ENCODE measurements around the gene RYK. TPM values are rescaled to one million over a fixed set of nuclear protein-coding genes. Genes with fewer than 3 reads are reported as not detected.
A peak's percentile ranks its signal among the peaks of the same experiment; 100 is the strongest.

The RYK gene
- total RNA-seq, 4 donors from 2014 or later: 29.3 to 75.5 (median 39.1) TPM

GRCh38 chr3:134134240-134134639 is 116.4 kb downstream of the RYK start:
- Histone ChIP-seq H3K27me3 (no peaks in the 10 kb centered on the region), H3K4me1 (no peaks in the 10 kb centered on the region), H3K27ac (no peak overlapping the region), H3K9me3 (peaks cover 0 to 5% (median 3%) of the 10 kb centered on the region in 3 donors), H3K36me3 (peaks cover 0 to under 1% (median 0%) of the 10 kb centered on the region in 3 donors), H3K4me3 (no peak overlapping the region)
- TF ChIP-seq POLR2A (IDR thresholded peaks at IDR 0.05) (no peak), CTCF (IDR thresholded peaks at IDR 0.05) (no peak)
- no peak for DNase-seq
- intact Hi-C loops (cut with DNase I): no loop called here
- no CpG with 5 or more reads among the region's 1 CpG for WGBS, 2 donors

GRCh38 chr3:134132961-134133360 is 117.7 kb downstream of the RYK start:
- intact Hi-C loops (cut with DNase I): no loop called here
- TF ChIP-seq POLR2A (IDR thresholded peaks at IDR 0.05) (no peak), CTCF (IDR thresholded peaks at IDR 0.05) (no peak)
- WGBS, 2 donors: 37 to 49% methylated on average over 3 of the region's 3 CpGs

GRCh38 chr3:134126153-134126552 is 124.5 kb downstream of the RYK start:
- DNase-seq: no peak
- Histone ChIP-seq H3K36me3 (peaks cover 0 to 6% (median 0%) of the 10 kb centered on the region in 3 donors), H3K27me3 (no peaks in the 10 kb centered on the region), H3K4me1 (no peaks in the 10 kb centered on the region), H3K27ac (no peak overlapping the region), H3K4me3 (no peak overlapping the region), H3K9me3 (peaks cover 0 to 18% (median 3%) of the 10 kb centered on the region in 3 donors)
- TF ChIP-seq POLR2A (IDR thresholded peaks at IDR 0.05) (no peak), CTCF (IDR thresholded peaks at IDR 0.05) (peak in 1 of 6 experiments; percentile 24)
- 33 to 57% methylated on average over 1 of the region's 1 CpG for WGBS, 2 donors
- intact Hi-C loops (cut with DNase I): no loop called here

More at GRCh38 chr3:134132961-134133360, 117.7 kb downstream of the RYK start:
- no peak overlapping the region for H3K4me3 ChIP-seq
- peaks cover 0 to 6% (median 0%) of the 10 kb centered on the region in 3 donors for H3K36me3 ChIP-seq
- no peak for DNase-seq
- H3K4me1 ChIP-seq: no peaks in the 10 kb centered on the region
- H3K27ac ChIP-seq: no peak overlapping the region
- no peaks in the 10 kb centered on the region for H3K27me3 ChIP-seq
- H3K9me3 ChIP-seq: peaks cover 0 to 3% (median 0%) of the 10 kb centered on the region in 3 donors

- no peaks in the 10 kb centered on the region for H3K4me1 ChIP-seq
- no peak for DNase-seq
- 92 to 98% methylated on average over 2 of the region's 2 CpGs for whole genome bisulfite sequencing, 2 donors
Observed at GRCh38 chr3:134114726-134115125, 135.9 kb downstream of the RYK start.

GRCh38 chr3:134111616-134112015 is 139.0 kb downstream of the RYK start:
- 38 to 58% methylated on average over 2 of the region's 2 CpGs for WGBS, 2 donors
- intact Hi-C loops (cut with DNase I): no loop called here
- H3K27ac ChIP-seq: no peak overlapping the region

More at GRCh38 chr3:134114726-134115125, 135.9 kb downstream of the RYK start:
- no peaks in the 10 kb centered on the region for H3K27me3 ChIP-seq
- no peak overlapping the region for H3K27ac ChIP-seq
- no peak for TF ChIP-seq POLR2A (IDR thresholded peaks at IDR 0.05)
- TF ChIP-seq CTCF (IDR thresholded peaks at IDR 0.05): no peak
- H3K9me3 ChIP-seq: peaks cover 0 to 9% (median 6%) of the 10 kb centered on the region in 3 donors
- intact Hi-C loops (cut with DNase I): no loop called here
- no peak overlapping the region for H3K4me3 ChIP-seq
- H3K36me3 ChIP-seq: no peaks in the 10 kb centered on the region

More at GRCh38 chr3:134111616-134112015, 139.0 kb downstream of the RYK start:
- Histone ChIP-seq H3K27me3 (no peaks in the 10 kb centered on the region), H3K36me3 (no peaks in the 10 kb centered on the region), H3K9me3 (peaks cover 0 to 3% (median 0%) of the 10 kb centered on the region in 3 donors), H3K4me1 (no peaks in the 10 kb centered on the region), H3K4me3 (no peak overlapping the region)
- DNase-seq: no peak
- no peak for TF ChIP-seq POLR2A (IDR thresholded peaks at IDR 0.05)
- TF ChIP-seq CTCF (IDR thresholded peaks at IDR 0.05): no peak

Data from esophagus squamous epithelium (tissue), 5 donors.